ENCODE measurements around the gene TSTD2. TPM values are rescaled to one million over a fixed set of nuclear protein-coding genes. Genes with fewer than 3 reads are reported as not detected.

TSTD2 gene
- polyA plus RNA-seq, 3 donors: 1.2 to 11.4 (median 2.4) TPM

GRCh38 chr9:97660340-97660739 is 27.2 kb upstream of the TSTD2 start:
- DNase-seq: peak; percentile 39 to 60 (median 48)
- no peak overlapping the region for H3K9ac ChIP-seq (ENCODE audit: insufficient read depth, low read length, poor library complexity, severe bottlenecking)
- H3K9me3 Mint-ChIP-seq: peaks cover 0 to 3% (median 0%) of the 10 kb centered on the region in 7 donors
- H2AFZ ChIP-seq (ENCODE audit: insufficient read depth, low read depth, low read length, poor library complexity, severe bottlenecking): peak overlapping the region; percentile 59
- H3K4me1 ChIP-seq (ENCODE audit: control insufficient read depth in 1 of 2, insufficient read depth in 2 of 2, low read length in 2 of 2): peaks cover 0 to 9% of the 10 kb centered on the region in 2 donors
- no peaks in the 10 kb centered on the region for H3K27me3 Mint-ChIP-seq (ENCODE audit: low read depth in 3 of 3)
- H3K4me3 ChIP-seq (replicated peaks in 1 of 3; ENCODE audit: low read depth in 2 of 3, low read length in 3 of 3): no peak overlapping the region
- peak overlapping the region in 1 of 2 donors; percentile 57 for H3K4me3 Mint-ChIP-seq
- WGBS (ENCODE audit: insufficient coverage): 0% methylated on average over 2 of the region's 5 CpGs
- TF ChIP-seq CTCF (IDR thresholded peaks at IDR 0.05): no peak
- peaks cover 76 to 94% of the 10 kb centered on the region in 2 donors for H3K36me3 ChIP-seq (replicated peaks in 1 of 2; ENCODE audit: control insufficient read depth in 1 of 2, insufficient read depth in 2 of 2, low read length in 2 of 2)
- intact Hi-C loops (cut with micrococcal nuclease): no loop called here
- H3K79me2 ChIP-seq (ENCODE audit: insufficient read depth, low read length): no peaks in the 10 kb centered on the region
- H3K4me1 Mint-ChIP-seq: peaks cover 13% of the 10 kb centered on the region
- H3K27ac ChIP-seq (ENCODE audit: low read depth in 1 of 2, low read length in 2 of 2): peak overlapping the region in 1 of 2 donors; percentile 78
- peaks cover 82 to 84% of the 10 kb centered on the region in 2 donors for H3K36me3 Mint-ChIP-seq
- no peaks in the 10 kb centered on the region for H3K9me3 ChIP-seq (replicated peaks in 1 of 2; ENCODE audit: control insufficient read depth in 1 of 2, insufficient read depth in 1 of 2, low read length in 2 of 2)
- peak overlapping the region; percentile 24 for H3K4me2 ChIP-seq (replicated peaks; ENCODE audit: extremely low read depth, low read length, poor library complexity, severe bottlenecking)
- H3K27ac Mint-ChIP-seq: peak overlapping the region; percentile 27 to 88 (median 82)
- no peaks in the 10 kb centered on the region for H3K27me3 ChIP-seq (ENCODE audit: control insufficient read depth in 2 of 2, insufficient read depth in 2 of 2, low read length in 2 of 2)
- H4K20me1 ChIP-seq (ENCODE audit: insufficient read depth, low read length): no peaks in the 10 kb centered on the region

GRCh38 chr9:97659771-97660170 is 26.6 kb upstream of the TSTD2 start:
- Histone ChIP-seq H3K4me3 (replicated peaks in 1 of 3; ENCODE audit: low read depth in 2 of 3, low read length in 3 of 3) (no peak overlapping the region), H3K4me2 (replicated peaks; ENCODE audit: extremely low read depth, low read length, poor library complexity, severe bottlenecking) (no peak overlapping the region), H3K27ac (ENCODE audit: low read depth in 1 of 2, low read length in 2 of 2) (peak overlapping the region in 1 of 2 donors; percentile 78), H4K20me1 (ENCODE audit: insufficient read depth, low read length) (no peaks in the 10 kb centered on the region), H3K79me2 (ENCODE audit: insufficient read depth, low read length) (no peaks in the 10 kb centered on the region), H3K9me3 (replicated peaks in 1 of 2; ENCODE audit: control insufficient read depth in 1 of 2, insufficient read depth in 1 of 2, low read length in 2 of 2) (no peaks in the 10 kb centered on the region), H3K27me3 (ENCODE audit: control insufficient read depth in 2 of 2, insufficient read depth in 2 of 2, low read length in 2 of 2) (no peaks in the 10 kb centered on the region), H3K9ac (ENCODE audit: insufficient read depth, low read length, poor library complexity, severe bottlenecking) (no peak overlapping the region), H3K4me1 (ENCODE audit: control insufficient read depth in 1 of 2, insufficient read depth in 2 of 2, low read length in 2 of 2) (peaks cover 0 to 9% of the 10 kb centered on the region in 2 donors), H2AFZ (ENCODE audit: insufficient read depth, low read depth, low read length, poor library complexity, severe bottlenecking) (peak overlapping the region; percentile 59), H3K36me3 (replicated peaks in 1 of 2; ENCODE audit: control insufficient read depth in 1 of 2, insufficient read depth in 2 of 2, low read length in 2 of 2) (peaks cover 76 to 94% of the 10 kb centered on the region in 2 donors)
- intact Hi-C loops (cut with micrococcal nuclease): no loop called here
- WGBS (ENCODE audit: insufficient coverage): 100% methylated on average over 1 of the region's 3 CpGs
- Mint-ChIP-seq H3K36me3 (peaks cover 82 to 84% of the 10 kb centered on the region in 2 donors), H3K4me3 (no peak overlapping the region), H3K4me1 (peaks cover 13% of the 10 kb centered on the region), H3K9me3 (peaks cover 0 to 3% (median 0%) of the 10 kb centered on the region in 7 donors), H3K27ac (peak overlapping the region in 6 of 7 donors; percentile 27 to 88 (median 82)), H3K27me3 (ENCODE audit: low read depth in 3 of 3) (no peaks in the 10 kb centered on the region)
- DNase-seq: peak in 1 of 3 donors; percentile 8
- TF ChIP-seq CTCF (IDR thresholded peaks at IDR 0.05): no peak
